Measurements from ENCODE around the gene PLAAT4. TPM values are rescaled to one million over a fixed set of nuclear protein-coding genes. Genes with fewer than 3 reads are reported as not detected.
A peak's percentile ranks its signal among the peaks of the same experiment; 100 is the strongest.

Gene PLAAT4
- total and polyA plus RNA-seq, 3 experiments from 2014 or later, result 20.5 to 612 (median 21.8) TPM

- Histone ChIP-seq H3K4me3 (ENCODE audit: low read length) (no peak overlapping the region), H3K9me3 (ENCODE audit: low read length) (no peaks in the 10 kb centered on the region), H3K27ac (ENCODE audit: low read depth, low read length) (no peak overlapping the region), H3K4me1 (ENCODE audit: insufficient read depth, low read length) (no peaks in the 10 kb centered on the region), H3K27me3 (ENCODE audit: insufficient read depth, low read length, poor library complexity, severe bottlenecking) (no peaks in the 10 kb centered on the region), H3K36me3 (ENCODE audit: insufficient read depth, low read length) (no peaks in the 10 kb centered on the region)
- peaks cover 2 to 10% (median 9%) of the 10 kb centered on the region in 3 donors for H3K4me1 Mint-ChIP-seq
- H3K27me3 Mint-ChIP-seq, result no peaks in the 10 kb centered on the region
- H3K9me3 Mint-ChIP-seq, result no peaks in the 10 kb centered on the region
- no peak overlapping the region for H3K27ac Mint-ChIP-seq
- no peak overlapping the region for H3K4me3 Mint-ChIP-seq
- H3K36me3 Mint-ChIP-seq, result no peaks in the 10 kb centered on the region
- POLR2A ChIA-PET, result no interaction called here
- DNase-seq, result no peak
- CTCF ChIA-PET, result no interaction called here
These were observed 23.8 kb upstream of the PLAAT4 start for GRCh38 chr11:63512816-63513215.

GRCh38 chr11:63516109-63516508 lies 20.5 kb upstream of the PLAAT4 start:
- no peak overlapping the region for H3K27ac ChIP-seq (ENCODE audit: low read depth, low read length)
- ChIA-PET POLR2A (no interaction called here), CTCF (interaction anchor here (1.5 kb wide), 1 partner anchor 17 kb away, joined by 4 read pairs; no protein-coding TSS in a partner anchor)
- no peak for DNase-seq
- no peaks in the 10 kb centered on the region for H3K9me3 Mint-ChIP-seq
- no peaks in the 10 kb centered on the region for H3K27me3 ChIP-seq (ENCODE audit: insufficient read depth, low read length, poor library complexity, severe bottlenecking)
- H3K9me3 ChIP-seq (ENCODE audit: low read length), result no peaks in the 10 kb centered on the region
- H3K27me3 Mint-ChIP-seq, result no peaks in the 10 kb centered on the region
- H3K4me1 Mint-ChIP-seq, result peaks cover 26 to 40% (median 35%) of the 10 kb centered on the region in 3 donors
- H3K27ac Mint-ChIP-seq, result no peak overlapping the region
- H3K4me1 ChIP-seq (ENCODE audit: insufficient read depth, low read length), result peaks cover 11% of the 10 kb centered on the region
- no peak overlapping the region for H3K4me3 Mint-ChIP-seq
- H3K36me3 ChIP-seq (ENCODE audit: insufficient read depth, low read length), result no peaks in the 10 kb centered on the region
- no peaks in the 10 kb centered on the region for H3K36me3 Mint-ChIP-seq
- H3K4me3 ChIP-seq (ENCODE audit: low read length), result no peak overlapping the region

GRCh38 chr11:63517156-63517555 lies 19.5 kb upstream of the PLAAT4 start:
- no peak for DNase-seq
- H3K27me3 Mint-ChIP-seq, result no peaks in the 10 kb centered on the region
- no peaks in the 10 kb centered on the region for H3K9me3 Mint-ChIP-seq
- Histone ChIP-seq H3K4me1 (ENCODE audit: insufficient read depth, low read length) (peaks cover 11% of the 10 kb centered on the region), H3K27me3 (ENCODE audit: insufficient read depth, low read length, poor library complexity, severe bottlenecking) (no peaks in the 10 kb centered on the region), H3K4me3 (ENCODE audit: low read length) (no peak overlapping the region), H3K27ac (ENCODE audit: low read depth, low read length) (no peak overlapping the region), H3K9me3 (ENCODE audit: low read length) (no peaks in the 10 kb centered on the region), H3K36me3 (ENCODE audit: insufficient read depth, low read length) (no peaks in the 10 kb centered on the region)
- no peaks in the 10 kb centered on the region for H3K36me3 Mint-ChIP-seq
- no peak overlapping the region for H3K4me3 Mint-ChIP-seq
- CTCF ChIA-PET, result interaction anchor here (1.5 kb wide), 1 partner anchor 16 kb away, joined by 4 read pairs; no protein-coding TSS in a partner anchor
- POLR2A ChIA-PET, result no interaction called here
- H3K27ac Mint-ChIP-seq, result peak overlapping the region in 2 of 8 donors; percentile 61 to 70
- peaks cover 26 to 40% (median 39%) of the 10 kb centered on the region in 3 donors for H3K4me1 Mint-ChIP-seq

GRCh38 chr11:63518548-63518947 lies 18.1 kb upstream of the PLAAT4 start:
- Mint-ChIP-seq H3K36me3 (no peaks in the 10 kb centered on the region), H3K4me3 (peak overlapping the region in 6 of 7 donors; percentile 2 to 72 (median 30)), H3K4me1 (peaks cover 26 to 40% (median 39%) of the 10 kb centered on the region in 3 donors), H3K27me3 (no peaks in the 10 kb centered on the region), H3K27ac (peak overlapping the region; percentile 55 to 94 (median 78)), H3K9me3 (no peaks in the 10 kb centered on the region)
- peaks cover 11% of the 10 kb centered on the region for H3K4me1 ChIP-seq (ENCODE audit: insufficient read depth, low read length)
- no peaks in the 10 kb centered on the region for H3K36me3 ChIP-seq (ENCODE audit: insufficient read depth, low read length)
- no peak overlapping the region for H3K4me3 ChIP-seq (ENCODE audit: low read length)
- no peaks in the 10 kb centered on the region for H3K9me3 ChIP-seq (ENCODE audit: low read length)
- no peak overlapping the region for H3K27ac ChIP-seq (ENCODE audit: low read depth, low read length)
- ChIA-PET POLR2A (interaction anchor here (0.6 to 0.9 kb wide), 3 partner anchors 18 to 146 kb away, joined by 3 read pairs; partner anchors contain the start of gene PLAAT4), CTCF (interaction anchor here (0.9 to 1.4 kb wide), 3 partner anchors 18 to 164 kb away, joined by 3 read pairs; partner anchors contain the start of gene PLAAT4)
- DNase-seq, result peak in 1 of 5 donors; percentile 37
- no peaks in the 10 kb centered on the region for H3K27me3 ChIP-seq (ENCODE audit: insufficient read depth, low read length, poor library complexity, severe bottlenecking)

GRCh38 chr11:63520606-63521170 lies 15.9 kb upstream of the PLAAT4 start:
- no peaks in the 10 kb centered on the region for H3K9me3 ChIP-seq (ENCODE audit: low read length)
- peaks cover 26 to 40% (median 39%) of the 10 kb centered on the region in 3 donors for H3K4me1 Mint-ChIP-seq
- no peak for DNase-seq
- ChIA-PET POLR2A (interaction anchor here (0.6 kb wide), 1 partner anchor 38 kb away, joined by 3 read pairs; no protein-coding TSS in a partner anchor), CTCF (interaction anchor here (1.1 to 1.5 kb wide), 2 partner anchors 8 to 115 kb away, joined by 3 read pairs; no protein-coding TSS in a partner anchor)
- no peaks in the 10 kb centered on the region for H3K36me3 Mint-ChIP-seq
- no peak overlapping the region for H3K27ac ChIP-seq (ENCODE audit: low read depth, low read length)
- H3K27me3 ChIP-seq (ENCODE audit: insufficient read depth, low read length, poor library complexity, severe bottlenecking), result no peaks in the 10 kb centered on the region
- H3K4me3 Mint-ChIP-seq, result no peak overlapping the region
- peaks cover 11% of the 10 kb centered on the region for H3K4me1 ChIP-seq (ENCODE audit: insufficient read depth, low read length)
- H3K27ac Mint-ChIP-seq, result peak overlapping the region in 4 of 8 donors; percentile 0 to 61 (median 44)
- H3K36me3 ChIP-seq (ENCODE audit: insufficient read depth, low read length), result no peaks in the 10 kb centered on the region
- no peak overlapping the region for H3K4me3 ChIP-seq (ENCODE audit: low read length)
- no peaks in the 10 kb centered on the region for H3K27me3 Mint-ChIP-seq
- no peaks in the 10 kb centered on the region for H3K9me3 Mint-ChIP-seq

GRCh38 chr11:63521896-63522295 lies 14.7 kb upstream of the PLAAT4 start:
- Mint-ChIP-seq H3K27me3 (no peaks in the 10 kb centered on the region), H3K4me3 (no peak overlapping the region), H3K27ac (peak overlapping the region in 1 of 8 donors; percentile 91), H3K4me1 (peaks cover 26 to 39% (median 38%) of the 10 kb centered on the region in 3 donors), H3K9me3 (no peaks in the 10 kb centered on the region), H3K36me3 (no peaks in the 10 kb centered on the region)
- Histone ChIP-seq H3K9me3 (ENCODE audit: low read length) (no peaks in the 10 kb centered on the region), H3K4me3 (ENCODE audit: low read length) (no peak overlapping the region), H3K27me3 (ENCODE audit: insufficient read depth, low read length, poor library complexity, severe bottlenecking) (no peaks in the 10 kb centered on the region), H3K36me3 (ENCODE audit: insufficient read depth, low read length) (no peaks in the 10 kb centered on the region), H3K27ac (ENCODE audit: low read depth, low read length) (no peak overlapping the region), H3K4me1 (ENCODE audit: insufficient read depth, low read length) (peaks cover 11% of the 10 kb centered on the region)
- ChIA-PET CTCF (no interaction called here), POLR2A (no interaction called here)
- no peak for DNase-seq

GRCh38 chr11:63523151-63523550 lies 13.5 kb upstream of the PLAAT4 start:
- no peak overlapping the region for H3K4me3 Mint-ChIP-seq
- no peaks in the 10 kb centered on the region for H3K9me3 Mint-ChIP-seq
- POLR2A ChIA-PET, result no interaction called here
- no peak for DNase-seq
- H3K27me3 ChIP-seq (ENCODE audit: insufficient read depth, low read length, poor library complexity, severe bottlenecking), result no peaks in the 10 kb centered on the region
- no peaks in the 10 kb centered on the region for H3K27me3 Mint-ChIP-seq
- H3K27ac Mint-ChIP-seq, result no peak overlapping the region
- H3K9me3 ChIP-seq (ENCODE audit: low read length), result no peaks in the 10 kb centered on the region
- H3K4me3 ChIP-seq (ENCODE audit: low read length), result no peak overlapping the region
- peaks cover 10% of the 10 kb centered on the region for H3K4me1 ChIP-seq (ENCODE audit: insufficient read depth, low read length)
- H3K4me1 Mint-ChIP-seq, result peaks cover 21 to 28% (median 28%) of the 10 kb centered on the region in 3 donors
- H3K27ac ChIP-seq (ENCODE audit: low read depth, low read length), result no peak overlapping the region
- CTCF ChIA-PET, result interaction anchor here (1.5 kb wide), 1 partner anchor 9 kb away, joined by 3 read pairs; no protein-coding TSS in a partner anchor
- H3K36me3 Mint-ChIP-seq, result no peaks in the 10 kb centered on the region
- no peaks in the 10 kb centered on the region for H3K36me3 ChIP-seq (ENCODE audit: insufficient read depth, low read length)

- Mint-ChIP-seq H3K4me3 (no peak overlapping the region), H3K9me3 (no peaks in the 10 kb centered on the region), H3K36me3 (no peaks in the 10 kb centered on the region), H3K4me1 (peaks cover 33 to 35% (median 34%) of the 10 kb centered on the region in 3 donors), H3K27ac (no peak overlapping the region), H3K27me3 (no peaks in the 10 kb centered on the region)
- Histone ChIP-seq H3K27ac (ENCODE audit: low read depth, low read length) (no peak overlapping the region), H3K4me3 (ENCODE audit: low read length) (no peak overlapping the region), H3K27me3 (ENCODE audit: insufficient read depth, low read length, poor library complexity, severe bottlenecking) (no peaks in the 10 kb centered on the region), H3K9me3 (ENCODE audit: low read length) (no peaks in the 10 kb centered on the region), H3K36me3 (ENCODE audit: insufficient read depth, low read length) (no peaks in the 10 kb centered on the region), H3K4me1 (ENCODE audit: insufficient read depth, low read length) (peaks cover 31% of the 10 kb centered on the region)
- POLR2A ChIA-PET, result no interaction called here
- DNase-seq, result no peak
- CTCF ChIA-PET, result no interaction called here
These were observed 8.9 kb upstream of the PLAAT4 start for GRCh38 chr11:63527667-63528066.

All from CD8-positive, alpha-beta memory T cell (primary cell).